KOPT-K1 (cell line): ENCODE measurements around the gene RPGR.

Experiments
- H3K27ac ChIP-seq: fragments of 200-600 bp; sonication (generic); 2 replicates; pipeline ENCODE4 v1.5.1; 2016; ENCODE audit warnings: antibody characterized with exemption, mild to moderate bottlenecking, low read depth, low read length; ENCODE audit not compliant: poor library complexity, severe bottlenecking
- H3K36me3 ChIP-seq: fragments of 200-600 bp; sonication (generic); 2 replicates; pipeline ENCODE4 v1.5.1; 2017; ENCODE audit warnings: antibody characterized with exemption, mild to moderate bottlenecking, low read length, moderate library complexity; ENCODE audit not compliant: insufficient read depth
- H3K9me3 ChIP-seq: fragments of 200-600 bp; sonication (generic); 2 replicates; pipeline ENCODE4 v1.5.1; 2017; ENCODE audit warnings: antibody characterized with exemption, low read length, mild to moderate bottlenecking; ENCODE audit not compliant: insufficient read depth, poor library complexity, severe bottlenecking

The RPGR gene

DNA sequence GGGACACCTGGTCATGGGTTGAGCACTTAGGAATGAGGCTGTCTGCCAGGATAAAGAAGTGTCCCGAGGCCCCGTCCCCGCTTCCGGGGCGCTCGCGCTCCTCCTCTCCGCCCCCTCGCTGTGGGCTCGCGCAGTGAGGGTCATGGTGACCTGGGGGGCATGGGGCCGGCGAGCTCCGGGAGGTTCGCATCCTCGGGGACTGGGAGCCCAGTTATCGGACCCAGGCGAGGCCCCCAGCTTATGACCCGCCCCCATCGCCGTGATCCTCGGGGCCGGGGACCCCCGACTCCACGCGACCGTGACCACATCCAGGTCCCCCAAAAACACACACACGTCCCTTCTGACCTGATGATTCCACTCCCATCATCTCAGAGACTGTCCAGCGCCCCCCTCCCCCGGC is 71.3 kb downstream of the RPGR start:
- H3K27ac ChIP-seq: no peak overlapping the region
- H3K9me3 ChIP-seq: no peaks in the 10 kb centered on the region
- H3K36me3 ChIP-seq: no peaks in the 10 kb centered on the region

GRCh38 chrX:38249965-38250364 is 77.3 kb downstream of the RPGR start:
- Histone ChIP-seq H3K9me3 (no peaks in the 10 kb centered on the region), H3K27ac (no peak overlapping the region), H3K36me3 (no peaks in the 10 kb centered on the region)

DNA sequence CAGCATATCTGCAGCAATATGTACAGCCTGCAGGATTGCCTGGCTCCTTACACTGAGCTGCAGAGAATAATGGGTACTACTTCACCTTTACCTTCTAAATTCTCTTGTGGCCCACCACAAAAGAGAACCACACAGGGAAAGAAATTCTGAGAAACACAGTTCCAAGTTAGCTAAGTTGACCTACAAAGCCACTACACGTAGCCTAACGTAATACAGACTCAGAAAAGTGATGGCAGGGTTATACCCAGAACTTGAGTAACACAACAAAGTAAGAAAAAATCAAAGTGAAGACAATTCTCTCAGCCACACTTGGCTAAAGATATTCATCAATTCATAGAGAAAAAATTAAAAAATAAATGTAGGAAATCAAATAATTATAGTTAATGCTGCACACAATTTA is 80.3 kb downstream of the RPGR start:
- Histone ChIP-seq H3K36me3 (no peaks in the 10 kb centered on the region), H3K27ac (no peak overlapping the region), H3K9me3 (no peaks in the 10 kb centered on the region)

- H3K9me3 ChIP-seq: no peaks in the 10 kb centered on the region
- H3K36me3 ChIP-seq: no peaks in the 10 kb centered on the region
- no peak overlapping the region for H3K27ac ChIP-seq
These were observed 86.8 kb downstream of the RPGR start for GRCh38 chrX:38240541-38240940.

- Histone ChIP-seq H3K36me3 (no peaks in the 10 kb centered on the region), H3K9me3 (no peaks in the 10 kb centered on the region), H3K27ac (no peak overlapping the region)
These were observed 90.3 kb downstream of the RPGR start for GRCh38 chrX:38236901-38237615.

- Histone ChIP-seq H3K27ac (no peak overlapping the region), H3K9me3 (no peaks in the 10 kb centered on the region)
These were observed 93.2 kb downstream of the RPGR start for GRCh38 chrX:38233891-38234667.

DNA sequence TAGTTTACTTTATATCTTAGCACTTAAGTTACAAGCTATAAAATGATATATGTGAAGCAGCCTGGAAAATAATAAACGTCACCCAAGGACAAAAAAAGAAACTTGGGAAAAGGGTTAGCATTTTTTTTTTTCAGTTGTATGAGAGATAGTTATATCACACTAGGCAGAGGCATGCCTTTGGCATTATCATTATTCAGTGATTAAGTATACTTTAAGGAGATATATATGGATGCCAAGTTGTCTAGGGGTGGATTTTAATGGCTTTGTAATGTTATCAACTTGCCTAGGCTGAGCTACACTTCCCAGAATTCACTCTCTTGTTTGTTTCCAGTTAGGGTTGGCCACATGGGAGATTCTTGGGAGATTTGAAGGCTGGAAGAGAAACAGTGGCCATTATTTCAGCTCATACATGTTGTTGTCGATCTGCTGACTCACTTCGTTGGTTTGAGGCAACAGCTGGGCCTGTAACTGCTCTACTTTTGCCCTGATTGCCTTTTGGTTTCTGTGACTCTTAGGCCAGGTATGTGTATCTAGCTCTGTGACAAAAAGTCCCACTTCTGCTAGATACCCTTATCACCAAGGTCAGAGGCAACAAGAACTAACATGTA is 95.1 kb downstream of the RPGR start:
- no peaks in the 10 kb centered on the region for H3K9me3 ChIP-seq
- no peak overlapping the region for H3K27ac ChIP-seq
- no peaks in the 10 kb centered on the region for H3K36me3 ChIP-seq

More at GRCh38 chrX:38233891-38234667, 93.2 kb downstream of the RPGR start:
- no peaks in the 10 kb centered on the region for H3K36me3 ChIP-seq

- Histone ChIP-seq H3K9me3 (no peaks in the 10 kb centered on the region), H3K36me3 (no peaks in the 10 kb centered on the region), H3K27ac (no peak overlapping the region)
These were observed 102.2 kb downstream of the RPGR start for GRCh38 chrX:38225093-38225492.

GRCh38 chrX:38224160-38224559 is 103.1 kb downstream of the RPGR start:
- Histone ChIP-seq H3K9me3 (no peaks in the 10 kb centered on the region), H3K27ac (no peak overlapping the region), H3K36me3 (no peaks in the 10 kb centered on the region)

DNA sequence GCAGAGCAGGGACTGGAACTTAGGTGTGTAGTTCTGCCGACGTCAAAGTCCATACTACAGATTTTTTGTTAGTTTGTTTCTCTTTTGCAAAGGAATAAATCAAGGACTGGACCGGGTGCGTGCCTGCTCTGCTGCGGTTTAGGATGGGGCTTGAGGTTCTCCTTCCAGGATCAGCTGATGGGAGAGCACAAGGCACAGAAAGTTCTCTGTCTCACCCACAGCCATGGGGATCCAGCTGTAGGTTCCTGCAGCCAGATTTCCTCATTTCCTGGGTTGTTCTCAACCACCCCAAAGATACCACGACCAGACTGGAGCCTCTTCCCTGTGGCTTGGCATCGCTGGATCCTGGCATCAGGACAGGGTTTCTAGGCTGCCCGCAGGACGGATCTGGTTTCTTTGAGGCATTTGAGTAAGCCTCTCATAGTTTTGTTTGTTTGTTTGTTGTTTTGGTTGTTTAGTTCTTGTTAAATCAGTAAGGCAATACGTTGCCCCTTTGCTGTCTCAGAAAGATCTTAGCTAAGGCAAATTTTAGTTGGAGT is 105.8 kb downstream of the RPGR start:
- H3K9me3 ChIP-seq: no peaks in the 10 kb centered on the region
- no peak overlapping the region for H3K27ac ChIP-seq
- H3K36me3 ChIP-seq: no peaks in the 10 kb centered on the region

DNA sequence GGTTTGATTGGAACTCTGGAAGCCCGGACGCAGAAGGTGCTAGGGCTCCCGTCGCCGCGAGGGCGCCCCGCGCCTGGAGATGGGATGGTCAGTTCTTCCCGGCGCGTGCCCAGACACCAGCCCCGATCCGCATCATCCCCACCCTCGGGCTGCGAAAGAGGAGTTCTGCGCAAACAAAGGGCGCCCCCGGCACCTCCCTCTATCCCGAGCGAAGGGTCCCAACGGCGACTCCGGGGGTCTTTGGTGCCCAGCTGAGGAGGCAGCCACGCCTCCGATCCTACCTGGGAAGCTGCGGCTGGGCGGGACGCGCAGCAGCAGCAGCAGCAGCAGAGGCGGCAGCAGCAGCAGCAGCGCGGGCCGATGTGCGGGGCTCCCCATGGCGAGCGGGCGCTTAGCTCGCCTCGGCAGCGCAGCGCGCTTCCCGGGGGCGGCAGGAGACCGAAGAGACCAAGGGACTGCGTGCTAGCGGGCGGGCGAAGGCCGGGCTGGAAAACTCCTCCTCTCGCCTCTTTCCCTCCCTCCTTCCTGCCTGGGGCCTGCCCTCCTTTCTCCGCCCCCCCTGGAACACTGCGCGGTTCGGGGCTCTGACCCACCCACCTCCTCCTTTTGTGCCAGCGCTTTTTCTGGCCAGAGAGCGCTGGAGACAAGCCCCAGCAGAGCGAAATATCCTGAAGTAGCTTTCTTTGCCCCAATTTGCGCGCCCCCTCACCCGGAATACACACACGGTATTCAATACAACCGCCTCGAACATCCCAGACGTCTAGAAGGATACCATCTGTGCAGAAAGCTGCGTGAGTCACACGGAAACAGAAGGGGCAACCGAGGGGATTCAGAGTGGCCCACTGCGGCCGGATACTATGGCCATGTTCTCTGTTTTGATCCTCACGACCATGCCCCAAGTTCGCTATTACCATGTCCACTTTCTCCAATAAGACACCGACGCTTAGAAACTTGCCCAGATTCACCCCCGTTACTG is 106.6 kb downstream of the RPGR start, which contains the start of gene SRPX:
TSS of gene SRPX (minus strand) at position 457 of the 976 bp plus-strand sequence. CDS start at position 378, 79 bp downstream.
- Histone ChIP-seq H3K9me3 (no peaks in the 10 kb centered on the region), H3K27ac (no peak within 1 kb of the TSS), H3K36me3 (no peaks in the 10 kb centered on the region)

DNA sequence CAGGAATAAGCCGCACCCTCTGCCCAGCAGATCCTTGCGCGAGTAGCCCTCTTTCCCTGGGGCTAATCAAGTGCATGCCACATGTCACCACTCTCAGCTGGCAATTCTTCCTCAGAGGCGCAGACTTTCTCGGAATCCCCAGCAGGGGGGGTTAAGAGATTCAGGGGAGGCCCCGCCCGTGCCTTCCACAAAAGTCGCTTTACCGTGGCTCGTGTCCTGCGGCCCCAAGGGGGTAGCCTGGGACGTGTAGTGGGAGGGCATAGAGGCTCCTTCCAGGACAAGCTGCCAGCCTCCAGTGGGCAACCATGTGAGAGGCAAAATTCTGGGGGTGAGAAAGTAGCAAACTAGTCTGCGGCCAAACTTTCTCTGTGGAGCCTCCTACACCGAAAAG is 107.3 kb downstream of the RPGR start:
- Histone ChIP-seq H3K36me3 (no peaks in the 10 kb centered on the region), H3K27ac (no peak overlapping the region), H3K9me3 (no peaks in the 10 kb centered on the region)
